Measurements from ENCODE around the gene CFAP74.
"Not testable (repeated sequence)": the region's sequence is repeated elsewhere in the genome, so short reads cannot be mapped to it uniquely, and the experiment has no call there.

The CFAP74 gene

GRCh38 chr1:1943834-1944570 is 59.6 kb downstream of the CFAP74 start:
- no peak for DNase-seq

GRCh38 chr1:1942753-1943656 is 60.6 kb downstream of the CFAP74 start:
- DNase-seq = no peak

GRCh38 chr1:1941868-1942752 is 61.5 kb downstream of the CFAP74 start:
- no peak for DNase-seq

GRCh38 chr1:1941211-1941841 is 62.3 kb downstream of the CFAP74 start:
- no peak for DNase-seq

GRCh38 chr1:1940123-1940425 is 63.5 kb downstream of the CFAP74 start:
- no peak for DNase-seq

GRCh38 chr1:1939296-1940122 is 64.1 kb downstream of the CFAP74 start:
- no peak for DNase-seq

- DNase-seq = no peak
Observed at GRCh38 chr1:1938613-1939295, 64.8 kb downstream of the CFAP74 start.

GRCh38 chr1:1938276-1938573 is 65.4 kb downstream of the CFAP74 start:
- DNase-seq = no peak

GRCh38 chr1:1937549-1938275 is 65.9 kb downstream of the CFAP74 start:
- DNase-seq = no peak

GRCh38 chr1:1937061-1937460 is 66.5 kb downstream of the CFAP74 start:
- DNase-seq = no peak

GRCh38 chr1:1934848-1935247 is 68.7 kb downstream of the CFAP74 start:
- not testable (repeated sequence) for DNase-seq

- no peak for DNase-seq
Observed at GRCh38 chr1:1929639-1930545, 73.7 kb downstream of the CFAP74 start.

- DNase-seq = no peak
Observed at GRCh38 chr1:1929102-1929638, 74.4 kb downstream of the CFAP74 start.

- no peak for DNase-seq
Observed at GRCh38 chr1:1928231-1929101, 75.1 kb downstream of the CFAP74 start.

GRCh38 chr1:1927751-1928150 is 75.8 kb downstream of the CFAP74 start:
- no peak for DNase-seq

- no peak for DNase-seq
Observed at GRCh38 chr1:1926886-1927660, 76.5 kb downstream of the CFAP74 start.

- no peak for DNase-seq
Observed at GRCh38 chr1:1926346-1926811, 77.2 kb downstream of the CFAP74 start.
